ENCODE measurements around the gene NKX6-1.

NKX6-1 gene

GRCh38 chr4:84479663-84480062 is 19.4 kb downstream of the NKX6-1 start:
- DNase-seq (ENCODE audit: low read depth in 2 of 2, low spot score in 1 of 2), result no peak

GRCh38 chr4:84477738-84478137 is 21.4 kb downstream of the NKX6-1 start:
- DNase-seq (ENCODE audit: low read depth in 2 of 2, low spot score in 1 of 2), result no peak

DNA sequence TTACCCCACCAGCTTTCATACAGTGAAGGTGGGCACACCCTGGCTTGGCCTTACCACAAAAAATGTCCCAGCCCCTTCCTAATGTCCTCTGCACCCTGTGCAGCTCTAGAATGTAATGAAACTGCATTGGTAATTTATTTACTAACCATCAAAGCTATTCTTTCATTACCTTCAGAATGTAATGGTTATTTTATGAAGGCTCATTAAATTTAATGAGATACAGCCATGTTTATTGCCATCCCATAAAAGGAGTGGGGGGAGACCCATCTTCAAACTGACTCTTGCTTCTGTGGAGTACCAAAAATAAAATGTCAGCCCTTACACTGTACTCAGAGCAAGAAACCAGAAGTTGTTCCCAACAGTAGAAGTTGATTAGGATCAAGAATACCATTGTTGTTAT is 25.0 kb downstream of the NKX6-1 start:
- no peak for DNase-seq (ENCODE audit: low read depth in 2 of 2, low spot score in 1 of 2)

- DNase-seq (ENCODE audit: low read depth in 2 of 2, low spot score in 1 of 2), result no peak
These were observed 26.9 kb downstream of the NKX6-1 start for GRCh38 chr4:84472154-84472553.

DNA sequence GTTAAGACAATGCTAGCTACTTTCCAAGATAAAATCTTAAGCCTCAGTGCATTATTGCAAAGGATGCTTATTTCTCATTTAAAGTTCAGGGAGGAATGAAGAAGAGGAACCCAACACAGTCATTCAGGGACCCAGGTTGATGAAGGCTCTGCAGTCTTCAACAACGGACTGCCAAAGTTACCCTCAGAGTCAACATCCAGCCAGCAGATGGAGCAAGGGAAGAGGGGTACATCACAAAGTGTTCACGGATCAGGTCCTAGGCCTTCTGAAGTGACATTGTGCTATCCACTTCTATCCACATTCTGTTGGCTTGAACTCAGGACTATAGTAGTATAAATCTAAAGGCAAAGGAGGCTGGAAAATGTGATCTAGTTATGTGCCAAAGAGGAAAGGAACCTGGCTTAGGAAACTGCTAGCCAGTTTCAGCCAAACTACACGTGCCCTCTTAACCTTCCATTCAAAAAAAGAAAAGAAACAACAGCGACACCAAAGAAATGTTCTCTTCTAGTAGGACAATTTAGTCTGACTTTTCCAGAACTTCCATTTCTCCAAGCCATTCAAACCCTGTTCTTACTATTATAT is 28.8 kb downstream of the NKX6-1 start:
- DNase-seq (ENCODE audit: low read depth in 2 of 2, low spot score in 1 of 2), result no peak

DNA sequence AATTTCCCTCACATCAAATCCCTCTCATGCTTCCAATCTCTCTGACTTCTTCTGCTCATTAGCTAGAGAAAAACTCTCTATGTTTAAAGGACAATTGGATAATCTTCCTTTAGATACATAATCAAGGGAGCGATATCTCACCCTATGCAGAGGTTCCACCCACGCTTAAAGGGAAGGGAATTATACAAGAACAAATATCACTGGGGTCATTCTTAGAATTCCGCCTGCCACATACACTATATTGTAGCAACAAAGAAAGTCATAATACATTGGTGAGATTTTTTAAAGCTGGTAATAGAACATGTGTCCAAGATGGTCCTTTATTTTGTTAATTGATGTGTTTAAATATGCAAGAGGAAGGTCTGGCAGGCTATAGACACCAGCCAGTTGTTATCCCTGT is 31.5 kb downstream of the NKX6-1 start:
- no peak for DNase-seq (ENCODE audit: low read depth in 2 of 2, low spot score in 1 of 2)

DNA sequence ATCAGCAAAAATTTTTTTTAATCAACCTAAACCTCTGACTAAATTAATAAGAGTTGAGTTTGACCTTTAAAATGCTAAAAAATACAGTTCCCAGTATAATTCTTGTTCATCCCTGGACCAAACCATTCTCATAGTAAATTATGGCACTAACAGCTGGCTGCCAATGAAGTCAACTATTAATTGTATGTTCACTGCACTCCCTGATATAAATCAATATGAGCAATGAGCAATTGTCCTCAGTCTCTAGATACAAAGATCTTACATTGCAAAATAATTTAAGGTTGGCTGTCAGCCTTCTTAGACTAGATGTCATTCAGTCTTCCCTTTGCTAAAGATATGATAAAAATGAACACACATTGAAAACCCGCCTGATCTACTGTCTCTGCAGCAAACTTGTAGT is 39.3 kb downstream of the NKX6-1 start:
- DNase-seq (ENCODE audit: low read depth in 2 of 2, low spot score in 1 of 2), result no peak

DNA sequence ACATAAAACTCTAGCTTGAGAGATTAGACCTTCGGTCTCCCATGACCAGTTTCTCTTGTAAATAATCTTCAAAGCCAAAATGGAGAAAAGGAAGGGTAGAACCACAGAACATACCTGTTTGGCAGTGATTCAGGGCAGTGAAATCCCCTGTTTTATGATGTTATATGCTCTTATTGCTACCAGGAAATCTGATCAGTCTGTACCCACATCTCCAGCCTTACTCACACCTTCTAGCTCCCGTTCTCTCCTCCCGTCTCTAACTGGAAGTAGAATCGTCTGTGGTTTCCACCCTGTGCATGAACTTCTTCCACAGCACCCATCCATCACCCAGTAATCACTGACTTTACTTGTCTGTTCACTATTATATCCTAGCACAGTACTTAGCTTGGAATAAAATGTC is 42.9 kb downstream of the NKX6-1 start:
- no peak for DNase-seq (ENCODE audit: low read depth in 2 of 2, low spot score in 1 of 2)

- no peak for DNase-seq (ENCODE audit: low read depth in 2 of 2, low spot score in 1 of 2)
These were observed 43.4 kb downstream of the NKX6-1 start for GRCh38 chr4:84455697-84456096.

DNA sequence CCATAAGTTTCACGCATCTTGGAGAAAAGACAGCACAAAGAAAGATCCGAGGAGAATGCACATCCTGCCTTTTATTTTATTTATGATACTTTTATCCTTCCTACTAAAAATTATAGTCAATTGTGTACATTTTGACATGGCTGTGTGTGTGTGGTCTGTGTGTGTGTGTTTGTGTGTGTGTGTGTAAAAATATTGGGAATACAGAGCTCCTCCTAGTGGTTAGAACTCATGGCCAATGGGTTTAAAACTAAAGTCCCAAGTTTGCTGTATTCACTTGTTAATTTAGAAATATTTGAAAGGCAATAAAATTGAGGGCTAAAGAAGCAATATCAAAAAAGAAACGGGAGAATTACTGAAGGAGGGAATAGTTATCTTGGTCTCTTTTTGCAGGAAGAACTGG is 47.5 kb downstream of the NKX6-1 start:
- DNase-seq (ENCODE audit: low read depth in 2 of 2, low spot score in 1 of 2), result no peak

DNA sequence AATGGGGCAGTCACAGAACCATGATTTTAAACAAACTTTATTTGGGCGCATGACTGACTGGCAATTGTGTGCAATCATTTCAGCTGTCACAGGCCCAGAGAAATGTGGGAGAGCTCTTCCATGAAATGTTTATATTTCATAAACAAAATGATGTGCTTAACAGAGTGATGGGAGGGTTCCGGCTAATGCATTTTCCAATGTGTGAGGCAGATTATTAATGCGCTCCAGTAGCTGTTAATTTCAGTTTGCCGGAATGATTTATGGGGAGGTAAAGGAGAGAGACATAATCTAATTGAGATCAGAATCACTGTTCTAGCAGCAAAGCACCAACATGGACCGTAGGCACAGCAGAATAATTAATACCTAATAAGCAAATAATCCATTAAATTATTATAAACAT is 55.6 kb downstream of the NKX6-1 start:
- no peak for DNase-seq (ENCODE audit: low read depth in 2 of 2, low spot score in 1 of 2)

DNA sequence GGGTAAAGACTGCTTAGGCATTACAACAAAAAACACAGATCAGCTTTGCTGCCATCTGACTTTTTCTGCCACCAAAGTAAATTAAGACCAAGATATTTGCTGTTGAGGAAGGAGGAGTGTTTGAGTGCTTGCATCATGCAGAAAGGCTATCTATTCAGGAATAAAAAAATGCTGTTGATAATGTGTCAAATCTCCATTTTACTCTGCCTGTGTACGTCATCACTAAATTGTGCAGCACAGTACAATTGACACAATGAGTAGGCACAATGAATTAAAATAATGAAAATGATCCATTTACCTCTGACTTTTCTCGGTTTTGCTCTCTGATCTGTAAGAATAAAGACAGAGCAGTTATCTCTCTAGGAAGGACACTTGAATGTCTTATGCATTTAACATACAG is 56.3 kb downstream of the NKX6-1 start:
- DNase-seq (ENCODE audit: low read depth in 2 of 2, low spot score in 1 of 2), result no peak

Measured in stimulated activated CD8-positive, alpha-beta memory T cell treated with anti-CD3 and anti-CD28 coated beads, Interleukin-4, amount 100 ng/mL, for 1 hour (primary cell).